T-cell (primary cell): Measurements from ENCODE around the gene SLTM. TPM values are rescaled to one million over a fixed set of nuclear protein-coding genes. Genes with fewer than 3 reads are reported as not detected.

Experiments
- ATAC-seq, 4 experiments: fragments of 200-7000 bp in 3 of 4; fragments of 150-1000 bp in 1 of 4; cut with Tn5 transposase; replicated peaks in 1 of 4; 1 replicate in 3 of 4; 2 replicates in 1 of 4; pipeline ENCODE4 v1.10.0; 2021; ENCODE audit warnings: moderate library complexity in 3 of 4, mild to moderate bottlenecking in 2 of 4, moderate number of reproducible peaks in 1 of 4
- CTCF ChIA-PET, 2 donors: fragments of 300-600 bp; sonication (Branson Sonifier 250); formaldehyde crosslinking; loops; one replicate each; lab custom pipeline; 2022; ENCODE audit warnings: antibody characterized with exemption in 2 of 2; lab: Charles Lee
- POLR2A ChIA-PET, 2 donors: fragments of 300-600 bp; sonication (Branson Sonifier 250); formaldehyde crosslinking; loops; one replicate each; lab custom pipeline; 2022; ENCODE audit warnings: antibody characterized with exemption in 2 of 2; lab: Charles Lee
- DNase-seq, 35 experiments: peaks; one replicate each; pipeline versions ENCODE4 v3.0.0 to v3.0.0-alpha.2; 2013 to 2023
- H3K27ac ChIP-seq: one replicate; pipeline ENCODE4 v1.5.1; 2013; ENCODE audit warnings: low read length
- H3K27me3 ChIP-seq, 2 experiments: replicated peaks in 1 of 2; 1 replicate in 1 of 2; 2 replicates in 1 of 2; pipeline versions ENCODE4 v1.6.1 to v1.7.0; 2013; ENCODE audit warnings: low read length in 1 of 2, mixed read lengths in 1 of 2; ENCODE audit not compliant: control insufficient read depth in 2 of 2, insufficient read depth in 2 of 2; ENCODE audit errors: extremely low read depth in 1 of 2
- H3K36me3 ChIP-seq, 2 donors: 1 replicate in 1 of 2; 2 replicates in 1 of 2; pipeline versions ENCODE4 v1.6.1 to v1.7.0; 2013; ENCODE audit warnings: low read length in 1 of 2; ENCODE audit not compliant: control insufficient read depth in 2 of 2, insufficient read depth in 1 of 2; ENCODE audit errors: extremely low read depth in 1 of 2
- H3K4me1 ChIP-seq, 2 experiments: 1 replicate in 1 of 2; 2 replicates in 1 of 2; pipeline versions ENCODE4 v1.6.1 to v1.7.0; 2013; ENCODE audit warnings: low read length in 2 of 2, mixed read lengths in 1 of 2; ENCODE audit not compliant: insufficient read depth in 2 of 2, control insufficient read depth in 1 of 2; ENCODE audit errors: extremely low read depth in 1 of 2
- H3K4me3 ChIP-seq, 2 donors: 1 replicate in 1 of 2; 2 replicates in 1 of 2; pipeline versions ENCODE4 v1.5.1 to v1.7.0; 2013; ENCODE audit warnings: mild to moderate bottlenecking in 2 of 2, low read length in 1 of 2, moderate library complexity in 1 of 2; ENCODE audit not compliant: control insufficient read depth in 1 of 2; ENCODE audit errors: extremely low read depth in 1 of 2
- H3K9me3 ChIP-seq: 2 replicates; pipeline ENCODE4 v1.7.0; 2013
- H3K27ac Mint-ChIP-seq, 2 donors: one replicate each; pipeline ENCODE4 v1.8.0; 2020 to 2021; ENCODE audit warnings: mild to moderate bottlenecking in 2 of 2, mixed read lengths in 2 of 2
- H3K27me3 Mint-ChIP-seq, 2 donors: one replicate each; pipeline ENCODE4 v1.8.0; 2021 to 2022; ENCODE audit warnings: mixed read lengths in 2 of 2
- H3K36me3 Mint-ChIP-seq: one replicate; pipeline ENCODE4 v1.8.0; 2021; ENCODE audit warnings: mixed read lengths
- H3K4me1 Mint-ChIP-seq, 3 donors: one replicate each; pipeline ENCODE4 v1.8.0; 2020 to 2022; ENCODE audit warnings: mixed read lengths in 3 of 3, mild to moderate bottlenecking in 1 of 3
- H3K4me3 Mint-ChIP-seq, 3 donors: one replicate each; pipeline ENCODE4 v1.8.0; 2020 to 2022; ENCODE audit warnings: mild to moderate bottlenecking in 3 of 3, mixed read lengths in 3 of 3, moderate library complexity in 3 of 3
- H3K9me3 Mint-ChIP-seq, 3 donors: one replicate each; pipeline ENCODE4 v1.8.0; 2020 to 2022; ENCODE audit warnings: mixed read lengths in 3 of 3
- WGBS: methylation state at CpG from one replicate; pipeline ENCODE4 v1.1.5; 2013; ENCODE audit warnings: missing lambda C conversion rate; ENCODE audit not compliant: insufficient coverage; 5-methylcytosine and 5-hydroxymethylcytosine counted together
- total RNA-seq, 35 experiments: library from RNA in 6 of 35; stranded (reverse) in 6 of 35; fragments of 120-200 nt in 1 of 35; gene quantifications; one replicate each; pipeline versions ENCODE4 v1.2.1 to v1.2.4 and lab custom pipeline; 2013 to 2026

SLTM gene
- total RNA-seq, 5 donors from 2014 or later (not counting 1 experiment from before 2014, with no cell fraction given) = 129 to 172 (median 140) TPM

- no peaks in the 10 kb centered on the region for H3K4me1 ChIP-seq
- ChIA-PET POLR2A (interaction anchor here in 1 of 2 donors (0.8 kb wide), 1 partner anchor 28 kb away, joined by 3 read pairs; no protein-coding TSS in a partner anchor), CTCF (no interaction called here)
- Mint-ChIP-seq H3K9me3 (no peaks in the 10 kb centered on the region), H3K4me1 (no peaks in the 10 kb centered on the region), H3K27ac (no peak overlapping the region), H3K27me3 (no peaks in the 10 kb centered on the region), H3K36me3 (no peaks in the 10 kb centered on the region), H3K4me3 (no peak overlapping the region)
- no peaks in the 10 kb centered on the region for H3K36me3 ChIP-seq
- no peak overlapping the region for H3K27ac ChIP-seq
- DNase-seq (no peak), ATAC-seq (no peak)
- no peak overlapping the region for H3K4me3 ChIP-seq
- no peaks in the 10 kb centered on the region for H3K9me3 ChIP-seq
- WGBS = no CpG with 5 or more reads among the region's 2 CpGs
- no peaks in the 10 kb centered on the region for H3K27me3 ChIP-seq
Observed at GRCh38 chr15:58967479-58967878, 34.0 kb upstream of the SLTM start.

DNA sequence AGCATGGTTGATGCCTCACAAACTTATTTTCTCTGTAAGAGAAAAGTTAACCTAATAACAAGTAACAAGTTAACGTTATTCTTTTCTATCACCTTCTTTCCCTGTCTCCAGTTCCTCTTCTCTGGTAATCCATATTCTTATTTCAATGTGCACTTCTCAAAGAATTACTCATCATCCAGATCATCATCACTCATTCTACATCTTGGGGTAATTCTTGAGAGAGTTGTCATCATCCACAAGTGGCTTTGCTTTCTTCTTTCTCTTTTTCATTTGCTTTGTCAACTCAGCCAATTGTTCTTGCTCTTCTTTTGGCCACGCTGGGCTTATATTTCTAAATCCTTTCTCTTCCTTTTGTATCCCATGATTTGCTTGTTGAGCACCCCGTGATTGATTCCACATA lies 33.2 kb upstream of the SLTM start:
- ChIA-PET CTCF (no interaction called here), POLR2A (interaction anchor here in 1 of 2 donors (0.6 kb wide), 1 partner anchor 132 kb away, joined by 3 read pairs; no protein-coding TSS in a partner anchor)
- no peaks in the 10 kb centered on the region for H3K9me3 ChIP-seq
- Mint-ChIP-seq H3K27ac (no peak overlapping the region), H3K4me3 (no peak overlapping the region), H3K27me3 (no peaks in the 10 kb centered on the region), H3K9me3 (no peaks in the 10 kb centered on the region), H3K36me3 (no peaks in the 10 kb centered on the region), H3K4me1 (no peaks in the 10 kb centered on the region)
- H3K36me3 ChIP-seq = no peaks in the 10 kb centered on the region
- DNase-seq (no peak), ATAC-seq (no peak)
- no peaks in the 10 kb centered on the region for H3K4me1 ChIP-seq
- H3K4me3 ChIP-seq = no peak overlapping the region
- H3K27me3 ChIP-seq = no peaks in the 10 kb centered on the region
- WGBS = 63% methylated on average over 1 of the region's 3 CpGs
- H3K27ac ChIP-seq = no peak overlapping the region

DNA sequence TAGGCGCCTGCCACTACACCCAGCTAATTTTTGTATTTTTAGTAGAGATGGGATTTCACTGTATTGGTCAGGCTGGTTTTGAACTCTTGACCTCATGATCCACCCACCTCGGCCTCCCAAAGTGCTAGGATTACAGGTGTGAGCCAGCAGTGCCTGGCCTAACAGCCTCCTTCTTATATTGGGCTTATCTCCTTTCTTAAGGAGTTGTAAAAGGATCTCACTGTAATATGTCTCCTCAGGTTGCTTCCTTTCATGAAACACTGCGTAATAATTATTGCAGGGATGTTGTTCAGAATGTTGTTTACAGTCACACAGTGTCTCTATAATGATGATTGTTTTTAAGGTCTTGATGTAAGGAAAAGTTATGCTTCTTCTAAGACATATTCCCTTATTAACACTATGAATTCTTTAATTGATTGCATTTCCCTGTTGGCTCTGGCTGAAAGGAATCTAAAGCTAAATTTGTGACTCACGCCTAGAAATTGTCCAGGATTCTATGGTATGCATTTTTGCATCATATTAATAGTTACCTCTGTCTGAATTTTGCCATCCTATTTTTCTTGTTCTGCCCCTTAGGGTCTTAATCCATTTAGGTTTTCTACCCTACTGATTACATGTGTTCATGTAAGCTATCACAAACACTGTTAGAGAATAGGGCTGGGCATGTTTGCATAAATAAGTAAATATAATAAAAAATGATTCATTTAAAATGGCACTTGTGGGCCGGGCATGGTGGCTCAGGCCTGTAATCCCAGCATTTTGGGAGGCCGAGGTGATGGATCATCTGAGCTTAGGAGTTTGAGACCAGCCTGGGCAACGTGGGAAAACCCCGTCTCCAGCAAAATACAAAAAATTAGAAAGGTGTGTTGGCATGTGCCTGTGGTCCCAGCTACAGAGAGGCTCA lies 29.4 kb upstream of the SLTM start:
- Mint-ChIP-seq H3K4me1 (no peaks in the 10 kb centered on the region), H3K9me3 (no peaks in the 10 kb centered on the region), H3K36me3 (no peaks in the 10 kb centered on the region), H3K27ac (no peak overlapping the region), H3K4me3 (no peak overlapping the region), H3K27me3 (no peaks in the 10 kb centered on the region)
- no peak for DNase-seq
- Histone ChIP-seq H3K27me3 (no peaks in the 10 kb centered on the region), H3K27ac (no peak overlapping the region), H3K9me3 (no peaks in the 10 kb centered on the region), H3K4me1 (no peaks in the 10 kb centered on the region), H3K36me3 (no peaks in the 10 kb centered on the region), H3K4me3 (no peak overlapping the region)
- WGBS = 87% methylated on average over 3 of the region's 8 CpGs
- no peak for ATAC-seq
- ChIA-PET POLR2A (interaction anchor here (0.6 to 0.7 kb wide), 2 partner anchors 24 to 44 kb away, joined by 3 read pairs; no protein-coding TSS in a partner anchor), CTCF (interaction anchor here in 1 of 2 donors (0.9 to 1.5 kb wide), 2 partner anchors 13 to 17 kb away, joined by 3 to 4 read pairs; no protein-coding TSS in a partner anchor)

- POLR2A ChIA-PET = interaction anchor here in 1 of 2 donors (0.6 kb wide), 1 partner anchor 1103 kb away, joined by 4 read pairs; no protein-coding TSS in a partner anchor
- ATAC-seq (no peak), DNase-seq (no peak)
- no peaks in the 10 kb centered on the region for H3K4me1 ChIP-seq
- no peaks in the 10 kb centered on the region for H3K27me3 ChIP-seq
- H3K27me3 Mint-ChIP-seq = no peaks in the 10 kb centered on the region
- H3K27ac ChIP-seq = no peak overlapping the region
- WGBS = no CpG with 5 or more reads among the region's 1 CpG
- no peak overlapping the region for H3K27ac Mint-ChIP-seq
- H3K36me3 ChIP-seq = no peaks in the 10 kb centered on the region
- CTCF ChIA-PET = interaction anchor here (0.6 to 1.5 kb wide), 6 partner anchors 14 to 1307 kb away, joined by 3 to 7 read pairs (median 4); no protein-coding TSS in a partner anchor
- H3K9me3 ChIP-seq = no peaks in the 10 kb centered on the region
- H3K36me3 Mint-ChIP-seq = no peaks in the 10 kb centered on the region
- no peak overlapping the region for H3K4me3 ChIP-seq
- H3K4me3 Mint-ChIP-seq = no peak overlapping the region
- peaks cover 2 to 6% (median 2%) of the 10 kb centered on the region in 3 donors for H3K4me1 Mint-ChIP-seq
- H3K9me3 Mint-ChIP-seq = no peaks in the 10 kb centered on the region
Observed at GRCh38 chr15:58962136-58962535, 28.7 kb upstream of the SLTM start.

DNA sequence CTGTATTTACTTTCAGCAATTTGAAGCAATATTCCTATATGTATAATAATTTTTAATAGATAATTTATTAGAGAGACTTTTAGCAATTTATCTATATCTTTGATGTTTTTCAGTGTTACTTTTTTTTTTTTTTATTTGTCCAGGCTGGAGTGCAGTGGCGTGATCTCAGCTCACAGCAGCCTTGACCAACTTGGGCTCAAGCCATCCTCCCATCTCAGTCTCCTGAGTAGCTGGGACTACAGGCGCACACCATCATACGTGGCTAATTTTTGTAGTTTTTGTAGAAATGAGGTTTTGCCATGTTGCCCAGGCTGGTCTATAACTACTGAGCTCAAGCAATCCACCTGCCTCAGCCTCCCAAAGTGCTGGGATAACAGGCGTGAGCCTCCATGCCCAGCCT lies 25.3 kb upstream of the SLTM start:
- H3K4me3 Mint-ChIP-seq = no peak overlapping the region
- H3K27ac ChIP-seq = no peak overlapping the region
- H3K4me1 Mint-ChIP-seq = peaks cover 2 to 6% (median 2%) of the 10 kb centered on the region in 3 donors

More for the DNA sequence above, 25.3 kb upstream of the SLTM start:
- CTCF ChIA-PET = no interaction called here
- DNase-seq = no peak
- no peaks in the 10 kb centered on the region for H3K4me1 ChIP-seq
- H3K9me3 Mint-ChIP-seq = no peaks in the 10 kb centered on the region
- WGBS = no CpG with 5 or more reads among the region's 4 CpGs
- no peaks in the 10 kb centered on the region for H3K27me3 Mint-ChIP-seq
- H3K4me3 ChIP-seq = no peak overlapping the region
- no peaks in the 10 kb centered on the region for H3K36me3 Mint-ChIP-seq
- no peaks in the 10 kb centered on the region for H3K36me3 ChIP-seq
- no peaks in the 10 kb centered on the region for H3K9me3 ChIP-seq
- POLR2A ChIA-PET = interaction anchor here in 1 of 2 donors (0.6 kb wide), 1 partner anchor 195 kb away, joined by 3 read pairs; no protein-coding TSS in a partner anchor
- ATAC-seq = no peak
- no peak overlapping the region for H3K27ac Mint-ChIP-seq
- no peaks in the 10 kb centered on the region for H3K27me3 ChIP-seq
